Measurements from ENCODE around the gene ACOXL.

Gene ACOXL

GRCh38 chr2:110800611-110801402 is 68.4 kb downstream of the ACOXL start:
- H3K4me3 ChIP-seq (ENCODE audit: low read depth, low read length, poor library complexity, severe bottlenecking) = no peak overlapping the region
- no peak for TF ChIP-seq CTCF (IDR thresholded peaks at IDR 0.05; ENCODE audit: low read length)
- no peak for TF ChIP-seq EZH2 (IDR thresholded peaks at IDR 0.05; ENCODE audit: borderline replicate concordance, low read length)
- no peak overlapping the region for H3K9ac ChIP-seq (ENCODE audit: low read length)
- no peaks in the 10 kb centered on the region for H3K9me2 ChIP-seq (ENCODE audit: low read depth, low read length)
- H3F3A ChIP-seq (ENCODE audit: insufficient read depth, low read length) = no peaks in the 10 kb centered on the region
- no peak overlapping the region for H3K4me2 ChIP-seq (ENCODE audit: low read length)
- H3K9me3 ChIP-seq (ENCODE audit: low read length) = peaks cover 5% of the 10 kb centered on the region
- H4K20me1 ChIP-seq (ENCODE audit: insufficient read depth, low read length) = no peaks in the 10 kb centered on the region
- H3K4me1 ChIP-seq (ENCODE audit: insufficient read depth, low read length, severe bottlenecking) = no peaks in the 10 kb centered on the region
- H3K79me2 ChIP-seq (ENCODE audit: insufficient read depth, low read length) = no peaks in the 10 kb centered on the region
- peaks cover 13% of the 10 kb centered on the region; the same call in 1 of the 2 replicates for H3K27me3 ChIP-seq (ENCODE audit: insufficient read depth, low read length)
- peaks cover 5% of the 10 kb centered on the region; the same call in 1 of the 2 replicates for H3K36me3 ChIP-seq (ENCODE audit: insufficient read depth, low read length)
- H3K27ac ChIP-seq (ENCODE audit: low read depth, low read length, poor library complexity, severe bottlenecking) = no peak overlapping the region
- H2AFZ ChIP-seq (ENCODE audit: low read length) = no peak overlapping the region

- Histone ChIP-seq H3K9ac (ENCODE audit: low read length) (no peak overlapping the region), H3K27ac (ENCODE audit: low read depth, low read length, poor library complexity, severe bottlenecking) (no peak overlapping the region)
Observed at GRCh38 chr2:110802208-110802932, 70.0 kb downstream of the ACOXL start.

GRCh38 chr2:110804433-110804832 is 72.1 kb downstream of the ACOXL start:
- Histone ChIP-seq H3K79me2 (ENCODE audit: insufficient read depth, low read length) (no peaks in the 10 kb centered on the region), H3K36me3 (ENCODE audit: insufficient read depth, low read length) (peaks cover 5% of the 10 kb centered on the region; the same call in 1 of the 2 replicates), H3K4me2 (ENCODE audit: low read length) (no peak overlapping the region), H3F3A (ENCODE audit: insufficient read depth, low read length) (no peaks in the 10 kb centered on the region), H3K9me2 (ENCODE audit: low read depth, low read length) (no peaks in the 10 kb centered on the region), H3K9me3 (ENCODE audit: low read length) (peaks cover 5% of the 10 kb centered on the region), H3K4me3 (ENCODE audit: low read depth, low read length, poor library complexity, severe bottlenecking) (no peak overlapping the region), H4K20me1 (ENCODE audit: insufficient read depth, low read length) (no peaks in the 10 kb centered on the region), H3K27me3 (ENCODE audit: insufficient read depth, low read length) (peaks cover 13% of the 10 kb centered on the region; the same call in 1 of the 2 replicates), H2AFZ (ENCODE audit: low read length) (no peak overlapping the region), H3K4me1 (ENCODE audit: insufficient read depth, low read length, severe bottlenecking) (no peaks in the 10 kb centered on the region), H3K27ac (ENCODE audit: low read depth, low read length, poor library complexity, severe bottlenecking) (no peak overlapping the region), H3K9ac (ENCODE audit: low read length) (no peak overlapping the region)
- TF ChIP-seq EZH2 (IDR thresholded peaks at IDR 0.05; ENCODE audit: borderline replicate concordance, low read length) = no peak
- TF ChIP-seq CTCF (IDR thresholded peaks at IDR 0.05; ENCODE audit: low read length) = no peak

More at GRCh38 chr2:110802208-110802932, 70.0 kb downstream of the ACOXL start:
- Histone ChIP-seq H3K79me2 (ENCODE audit: insufficient read depth, low read length) (no peaks in the 10 kb centered on the region), H3K4me2 (ENCODE audit: low read length) (no peak overlapping the region), H3K9me3 (ENCODE audit: low read length) (peaks cover 5% of the 10 kb centered on the region), H3K4me3 (ENCODE audit: low read depth, low read length, poor library complexity, severe bottlenecking) (no peak overlapping the region), H4K20me1 (ENCODE audit: insufficient read depth, low read length) (no peaks in the 10 kb centered on the region), H3F3A (ENCODE audit: insufficient read depth, low read length) (no peaks in the 10 kb centered on the region), H3K9me2 (ENCODE audit: low read depth, low read length) (no peaks in the 10 kb centered on the region), H2AFZ (ENCODE audit: low read length) (no peak overlapping the region), H3K36me3 (ENCODE audit: insufficient read depth, low read length) (peaks cover 5% of the 10 kb centered on the region; the same call in 1 of the 2 replicates), H3K27me3 (ENCODE audit: insufficient read depth, low read length) (peaks cover 13% of the 10 kb centered on the region; the same call in 1 of the 2 replicates), H3K4me1 (ENCODE audit: insufficient read depth, low read length, severe bottlenecking) (no peaks in the 10 kb centered on the region)
- TF ChIP-seq EZH2 (IDR thresholded peaks at IDR 0.05; ENCODE audit: borderline replicate concordance, low read length) = no peak
- no peak for TF ChIP-seq CTCF (IDR thresholded peaks at IDR 0.05; ENCODE audit: low read length)
